ENCODE results near the gene LTB4R.
A peak's percentile ranks its signal among the peaks of the same experiment; 100 is the strongest.
"Not testable (repeated sequence)": the region's sequence is repeated elsewhere in the genome, so short reads cannot be mapped to it uniquely, and the experiment has no call there.

The LTB4R gene

DNA sequence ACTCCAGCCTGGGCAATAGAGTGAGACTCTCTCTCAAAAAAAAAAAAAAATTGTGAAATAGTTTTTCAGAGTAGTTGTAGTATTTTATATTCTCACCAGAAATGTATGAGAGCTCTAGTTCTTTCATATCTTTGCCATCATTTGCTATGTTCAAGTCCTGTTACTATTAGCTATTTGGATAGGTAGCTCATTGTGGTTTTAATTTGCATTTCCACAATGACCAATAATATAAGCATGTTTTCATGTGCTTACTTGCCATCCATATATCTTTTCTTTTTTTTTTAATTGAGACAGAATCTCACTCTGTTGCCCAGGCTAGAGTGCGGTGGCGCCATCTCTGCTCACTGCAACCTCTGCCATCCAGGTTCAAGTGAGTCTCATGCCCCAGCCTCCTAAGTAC lies 36.9 kb downstream of the LTB4R start:
- DNase-seq = no peak

DNA sequence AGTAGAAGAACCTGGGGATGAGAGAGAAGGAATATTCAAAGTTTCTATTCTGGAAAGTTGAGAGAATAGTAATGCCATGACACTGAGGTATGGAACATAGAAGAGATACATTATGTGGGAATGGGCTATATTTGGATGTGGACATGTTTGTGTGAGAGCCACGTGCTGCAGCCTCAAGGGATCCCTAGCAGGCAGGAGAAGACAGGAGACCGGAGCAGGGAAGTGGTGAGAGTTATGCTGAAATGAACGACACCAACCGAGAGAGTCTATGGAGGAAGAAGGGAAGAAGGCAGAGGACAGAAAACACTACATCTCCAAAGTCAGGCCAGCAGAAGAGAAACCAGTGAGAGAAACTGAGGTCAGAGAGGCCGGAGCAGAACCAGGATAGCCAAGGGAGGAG lies 38.4 kb downstream of the LTB4R start:
- DNase-seq = no peak

DNA sequence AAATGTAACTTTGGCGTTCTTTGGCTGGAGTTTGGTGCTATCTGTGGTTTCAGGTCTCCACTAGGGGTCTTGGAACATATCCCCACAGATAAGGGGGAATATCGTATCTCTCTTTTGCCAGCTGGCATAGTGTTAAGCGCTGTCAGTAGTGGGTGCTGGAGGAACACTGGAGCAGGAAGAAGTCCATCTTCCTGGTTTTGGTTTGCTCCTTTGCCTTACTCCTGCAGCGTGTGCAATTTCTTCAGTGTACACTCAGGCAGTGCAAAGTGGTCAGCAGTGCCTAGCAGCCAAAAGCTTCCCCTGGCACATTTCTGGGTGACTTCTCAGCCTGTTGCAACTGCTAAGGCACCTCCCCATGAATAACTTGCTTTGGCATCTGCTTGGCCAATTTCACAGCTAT lies 40.2 kb downstream of the LTB4R start:
- DNase-seq = no peak

DNA sequence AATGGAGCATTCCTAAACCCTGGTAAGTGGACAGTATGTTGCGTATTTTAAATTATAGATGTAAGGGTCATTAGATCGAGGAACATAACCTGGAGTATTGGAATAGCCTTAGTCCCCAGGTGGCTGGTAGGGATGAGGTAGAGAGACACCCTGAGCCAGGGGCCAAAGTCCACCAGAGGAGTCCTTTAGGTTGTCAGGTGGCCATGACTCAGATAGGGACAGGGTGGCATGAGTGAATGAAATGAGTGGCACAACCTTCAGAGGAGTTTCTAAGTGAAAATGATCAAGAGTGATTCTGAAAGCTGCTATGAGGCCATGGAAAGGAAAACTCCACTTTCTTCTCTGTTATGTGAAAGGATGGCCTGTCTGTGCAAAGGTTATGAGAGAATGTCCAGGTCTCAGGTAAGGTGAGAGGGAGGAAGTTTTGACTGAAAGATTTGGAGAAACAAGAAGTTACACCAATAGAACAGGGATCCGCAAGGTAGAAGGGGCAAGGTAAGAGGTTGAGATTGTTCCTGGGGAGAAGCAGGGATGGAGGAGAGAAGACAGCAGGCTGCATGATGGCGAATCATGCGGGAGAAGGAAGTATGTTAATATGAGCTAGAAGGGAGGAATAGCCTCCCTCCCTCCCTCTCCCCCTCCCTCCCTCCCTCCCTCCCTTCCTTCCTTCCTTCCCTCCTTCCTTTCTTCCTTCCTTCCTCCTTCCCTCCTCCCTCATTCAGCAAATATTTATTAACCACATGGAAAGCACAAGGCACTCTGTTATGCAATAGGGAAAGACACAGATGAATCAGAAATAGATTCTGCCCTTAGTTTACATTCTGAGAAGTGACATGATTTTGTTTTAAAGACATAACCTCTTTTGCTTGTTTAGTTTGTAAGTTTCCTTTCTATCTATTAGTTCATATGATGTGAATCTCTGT lies 42.5 kb downstream of the LTB4R start:
- DNase-seq = no peak

DNA sequence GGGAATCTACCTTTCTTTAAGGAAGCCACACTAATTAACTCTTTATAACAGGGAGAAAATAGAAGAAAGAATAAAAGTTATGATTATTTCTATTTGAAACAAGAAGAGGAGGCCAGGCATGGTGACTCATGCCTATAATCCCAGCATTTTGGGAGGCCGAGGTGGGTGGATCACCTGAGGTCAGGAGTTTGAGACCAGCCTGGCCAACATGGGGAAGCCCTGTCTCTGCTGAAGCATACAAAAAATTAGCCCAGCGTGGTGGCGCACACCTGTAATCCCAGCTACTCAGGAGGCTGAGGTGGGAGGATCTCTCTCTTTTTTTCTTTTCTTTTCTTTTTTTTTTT lies 43.2 kb downstream of the LTB4R start:
- DNase-seq = not testable (repeated sequence)

DNA sequence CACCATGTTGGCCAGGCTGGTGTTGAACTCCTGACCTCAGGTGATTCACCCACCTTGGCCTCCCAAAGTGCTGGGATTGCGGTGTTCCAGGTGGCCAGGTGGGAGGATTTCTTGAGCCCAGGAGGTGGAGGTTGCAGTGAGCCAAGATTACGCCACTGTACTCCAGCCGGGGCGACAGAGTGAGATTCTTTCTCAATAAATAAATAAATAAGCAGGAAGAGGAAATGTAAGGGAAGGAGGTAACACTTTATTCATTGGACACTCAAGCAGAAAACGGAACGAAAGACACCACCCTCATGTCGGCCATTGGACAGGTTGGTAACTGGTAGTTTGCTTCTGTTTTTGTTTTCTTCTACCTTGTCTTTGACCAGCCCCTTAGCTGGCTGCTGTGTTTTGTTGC lies 43.7 kb downstream of the LTB4R start:
- DNase-seq = no peak

DNA sequence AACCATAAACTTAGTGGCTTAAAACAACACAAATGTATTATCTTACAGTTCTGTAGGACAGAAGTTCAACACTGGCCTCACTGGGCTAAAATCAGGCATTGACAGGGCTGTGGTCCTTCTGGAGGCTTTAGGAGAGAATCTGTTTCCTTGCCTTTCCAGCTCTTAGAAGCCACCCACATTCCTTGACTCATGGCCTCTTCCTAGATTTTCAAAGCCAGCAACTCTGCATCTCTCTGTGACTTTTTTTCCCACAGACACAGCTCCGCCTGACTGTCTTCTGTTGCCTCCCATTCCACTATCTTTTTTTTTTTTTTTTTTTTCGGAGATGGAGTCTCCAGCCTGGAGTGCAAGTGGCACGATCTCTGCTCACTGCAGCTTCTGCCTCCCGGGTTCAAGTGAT lies 44.9 kb downstream of the LTB4R start:
- no peak for DNase-seq

DNA sequence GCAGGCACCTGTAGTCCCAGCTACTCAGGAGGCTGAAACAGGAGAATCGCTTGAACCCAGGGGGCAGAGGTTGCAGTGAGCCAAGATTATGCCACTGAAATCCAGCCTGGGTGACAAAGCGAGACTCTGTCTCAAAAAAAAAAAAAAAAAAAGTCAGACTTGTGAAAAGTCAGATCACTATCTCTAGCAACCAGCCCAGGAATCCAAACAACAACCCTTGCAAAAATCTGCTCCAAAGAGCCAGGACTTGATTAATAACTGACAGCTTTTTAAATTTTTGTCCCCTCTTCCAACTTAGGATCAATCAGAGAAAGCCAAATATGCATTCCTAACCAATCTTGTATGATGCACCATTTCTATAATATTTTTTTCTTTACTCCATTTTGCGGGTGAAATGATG lies 49.0 kb downstream of the LTB4R start:
- no peak for DNase-seq

DNA sequence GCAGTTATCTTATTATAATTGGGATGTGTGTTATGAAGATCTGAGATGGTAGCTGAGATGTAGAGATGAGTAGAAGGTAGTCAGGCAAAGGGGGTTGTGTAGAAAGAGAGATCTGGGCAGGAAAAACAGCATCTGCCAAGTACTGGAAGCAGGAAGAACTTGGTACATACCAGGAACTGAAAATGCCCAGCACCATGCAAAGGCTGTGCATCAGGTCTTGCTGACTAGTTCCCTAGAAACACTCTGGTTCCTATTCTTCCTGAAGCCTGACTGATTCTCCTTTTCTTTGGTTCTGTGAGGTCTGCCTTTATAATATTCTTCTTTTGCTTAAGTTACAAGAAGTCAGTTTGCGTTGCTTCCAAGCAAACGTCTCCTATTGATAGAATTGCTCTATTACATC lies 50.0 kb downstream of the LTB4R start:
- no peak for DNase-seq

DNA sequence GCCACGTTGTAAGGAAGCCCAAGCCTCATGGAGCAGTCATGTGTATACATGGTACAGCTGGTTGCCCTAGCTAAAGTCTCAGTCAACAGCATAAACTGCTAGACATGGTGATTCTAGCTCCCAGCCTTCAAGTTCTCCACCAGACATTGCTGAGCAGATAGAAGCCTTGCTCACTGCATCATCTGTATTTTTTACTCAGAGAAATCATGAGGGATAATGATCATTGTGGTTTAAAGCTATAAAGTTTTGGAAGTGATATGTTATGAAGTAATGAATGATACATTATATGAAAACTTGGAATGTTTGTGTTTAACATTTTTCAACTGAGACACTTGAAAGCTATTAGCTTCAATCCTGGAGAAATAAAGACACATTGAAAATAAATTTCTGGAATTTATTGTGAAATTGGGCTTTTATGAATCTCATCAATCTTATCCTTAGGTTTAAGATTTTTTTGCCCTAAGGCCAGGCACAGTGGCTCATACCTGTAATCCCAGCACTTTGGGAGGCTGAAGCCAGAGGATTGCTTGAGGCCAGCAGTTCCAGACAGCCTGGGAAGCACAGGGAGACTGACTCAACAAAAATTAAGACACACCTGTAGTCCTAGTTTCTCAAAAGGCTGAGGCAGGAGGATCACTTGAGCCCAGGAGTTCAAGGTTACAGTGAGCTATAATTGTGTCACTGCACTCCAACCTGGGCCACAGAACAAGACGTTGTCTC lies 51.1 kb downstream of the LTB4R start:
- no peak for DNase-seq

DNA sequence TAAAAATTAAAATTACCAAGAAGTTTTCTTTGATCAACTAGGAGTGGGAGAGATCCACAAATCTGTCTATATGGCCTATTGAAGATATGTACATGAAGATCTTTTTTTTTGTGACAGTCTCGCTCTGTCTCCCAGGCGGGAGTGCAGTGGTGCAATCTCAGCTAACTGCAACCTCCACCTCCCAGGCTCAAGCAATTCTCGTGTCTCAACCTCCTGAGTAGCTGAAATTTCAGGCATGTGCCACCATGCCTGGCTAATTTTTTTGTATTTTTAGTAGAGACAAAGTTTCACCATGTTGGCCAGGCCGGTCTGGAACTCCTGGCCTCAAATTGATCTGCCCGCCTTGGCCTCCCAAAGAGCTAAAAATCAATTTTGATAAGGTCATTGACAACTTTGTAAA lies 52.1 kb downstream of the LTB4R start:
- no peak for DNase-seq

DNA sequence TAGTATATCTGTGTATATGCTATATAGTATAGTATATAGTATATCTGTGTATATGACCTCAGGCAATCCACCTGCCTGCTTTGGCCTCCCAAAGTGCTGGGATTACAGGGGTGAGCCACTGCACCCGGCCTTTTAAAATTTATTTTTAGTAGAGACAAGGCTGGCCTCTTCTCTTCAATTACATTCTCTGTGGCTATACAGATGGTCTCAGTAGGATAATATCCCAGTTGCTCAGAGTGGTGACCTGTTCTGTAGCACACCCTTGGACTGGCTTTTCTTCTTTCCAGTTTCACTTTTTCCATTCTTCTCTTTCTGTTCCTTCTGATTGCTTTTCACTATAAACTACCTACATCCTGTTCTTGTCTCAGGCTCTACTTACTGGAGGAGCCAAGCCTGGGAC lies 53.5 kb downstream of the LTB4R start:
- DNase-seq = no peak

DNA sequence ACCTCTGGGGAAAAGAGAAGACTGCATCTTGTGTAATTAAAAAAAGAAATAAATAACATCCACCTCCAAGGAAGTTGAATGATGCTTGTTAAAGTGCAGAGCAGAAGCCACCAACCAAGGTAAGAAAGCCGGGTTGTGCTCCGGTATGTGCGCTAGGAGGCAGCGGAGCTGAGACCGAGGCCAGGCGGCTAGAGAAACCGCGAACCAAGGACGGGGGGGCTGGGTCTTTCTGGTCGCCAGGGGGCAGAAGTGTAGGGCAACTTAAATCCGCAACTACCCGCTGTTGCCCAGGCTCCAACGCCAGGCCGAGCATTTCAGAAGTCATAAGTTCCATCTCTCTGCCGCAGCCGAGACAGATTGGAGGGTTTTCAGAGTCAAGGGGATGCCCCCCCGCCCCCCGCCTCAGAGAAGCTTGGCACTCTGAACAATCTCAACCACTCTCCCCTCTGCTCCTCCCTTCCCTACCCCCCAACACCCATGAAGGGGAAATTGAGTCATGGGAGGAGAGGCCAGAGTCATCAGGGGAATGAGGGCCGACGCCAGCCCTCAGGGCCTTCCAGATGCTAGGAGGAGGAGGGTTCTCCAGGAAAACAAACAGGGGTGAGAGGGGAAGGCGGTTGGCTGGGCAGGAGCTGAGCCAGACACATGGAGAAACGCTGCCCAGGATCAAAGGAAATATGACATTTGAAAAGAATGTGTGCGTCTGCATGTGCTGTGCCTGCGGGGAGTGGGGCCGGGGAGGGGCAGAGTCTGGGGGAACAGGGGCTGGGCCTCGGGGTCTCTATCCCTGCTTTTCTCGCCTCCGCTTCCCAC lies 54.5 kb downstream of the LTB4R start:
- peak; percentile 42 for DNase-seq

DNA sequence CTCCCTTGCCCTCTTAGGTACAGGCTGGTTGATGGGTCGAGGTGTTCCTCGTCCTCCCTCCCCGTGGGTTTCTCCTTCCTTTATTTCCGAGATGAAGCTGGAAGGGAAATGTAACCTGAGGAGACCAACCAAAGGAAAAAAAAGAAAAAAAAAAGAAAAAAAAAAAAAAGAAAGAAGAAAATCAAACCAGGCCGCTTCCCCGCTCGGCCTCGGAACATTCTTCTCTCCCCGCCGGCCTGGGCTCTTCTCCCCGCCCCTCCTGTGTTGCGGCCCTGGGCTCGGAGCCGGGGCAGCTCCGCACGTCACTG lies 55.1 kb downstream of the LTB4R start:
- no peak for DNase-seq

DNA sequence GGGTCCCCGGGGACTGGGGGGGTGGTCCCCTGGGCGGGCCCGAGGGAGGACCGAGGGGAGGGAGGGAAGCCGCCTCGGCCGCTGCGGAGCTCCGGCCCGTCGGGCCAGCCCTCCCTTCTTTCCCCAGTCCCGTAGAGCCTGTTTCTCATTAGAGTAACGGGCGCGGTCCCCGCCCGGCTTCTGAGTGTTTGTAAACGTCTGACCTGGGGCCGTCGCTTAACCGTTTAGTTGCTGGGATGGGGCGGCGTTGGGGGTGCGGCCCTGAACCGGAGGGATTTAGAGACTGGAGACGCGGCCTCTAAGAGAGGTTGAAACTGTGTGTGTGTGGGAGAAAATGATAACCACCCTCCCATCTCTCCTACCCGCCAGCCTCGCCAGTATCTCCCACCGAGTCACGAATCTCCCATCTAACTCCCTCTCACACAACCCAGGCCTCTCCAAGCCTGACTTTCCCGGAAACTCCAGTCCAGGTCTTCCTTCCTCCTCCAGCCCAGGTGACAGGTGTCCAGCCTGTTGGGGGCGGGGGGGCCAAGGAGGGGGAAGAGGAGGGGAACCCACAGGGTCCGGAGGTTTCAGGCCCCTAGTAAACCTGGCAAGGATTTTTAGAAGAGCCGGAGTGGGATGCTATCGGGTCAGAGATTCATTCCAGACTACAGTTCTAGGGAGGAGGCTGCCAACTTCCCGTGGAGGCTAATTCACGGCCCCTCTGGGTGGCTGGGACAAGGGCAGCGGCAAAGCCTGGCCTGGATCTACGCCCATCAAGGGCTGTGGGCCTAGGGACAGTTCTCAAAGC lies 55.6 kb downstream of the LTB4R start:
- no peak for DNase-seq

All from effector CD8-positive, alpha-beta T cell (primary cell).